ENCODE data around the gene GTSE1. TPM values are rescaled to one million over a fixed set of nuclear protein-coding genes. Genes with fewer than 3 reads are reported as not detected.

The GTSE1 gene
- total RNA-seq, 2 experiments from 2014 or later, result 67.6 to 76.2 TPM

GRCh38 chr22:46354176-46354992 is 57.7 kb downstream of the GTSE1 start:
- CTCF ChIA-PET, result interaction anchor here (0.6 to 1.2 kb wide), 2 partner anchors 13 to 189 kb away, joined by 3 read pairs; no protein-coding TSS in a partner anchor

GRCh38 chr22:46354993-46355305 is 58.3 kb downstream of the GTSE1 start:
- POLR2A ChIA-PET, result no interaction called here
- Mint-ChIP-seq H3K27ac (no peak overlapping the region), H3K4me3 (no peak overlapping the region), H3K9me3 (no peaks in the 10 kb centered on the region), H3K36me3 (ENCODE audit: low read depth) (peaks cover 31% of the 10 kb centered on the region), H3K27me3 (no peaks in the 10 kb centered on the region), H3K4me1 (no peaks in the 10 kb centered on the region)
- CTCF ChIA-PET, result interaction anchor here (0.6 to 1.2 kb wide), 3 partner anchors 13 to 188 kb away, joined by 3 to 5 read pairs (median 3); no protein-coding TSS in a partner anchor
- no peak for DNase-seq

More at GRCh38 chr22:46354176-46354992, 57.7 kb downstream of the GTSE1 start:
- H3K4me3 Mint-ChIP-seq, result no peak overlapping the region
- H3K4me1 Mint-ChIP-seq, result no peaks in the 10 kb centered on the region
- H3K27ac Mint-ChIP-seq, result no peak overlapping the region
- no peaks in the 10 kb centered on the region for H3K9me3 Mint-ChIP-seq
- H3K36me3 Mint-ChIP-seq (ENCODE audit: low read depth), result peaks cover 35% of the 10 kb centered on the region
- DNase-seq, result no peak
- no peaks in the 10 kb centered on the region for H3K27me3 Mint-ChIP-seq
- POLR2A ChIA-PET, result no interaction called here

- ChIA-PET CTCF (interaction anchor here (0.6 to 1.0 kb wide), 2 partner anchors 49 to 188 kb away, joined by 3 to 5 read pairs; no protein-coding TSS in a partner anchor), POLR2A (interaction anchor here (1.1 kb wide), 1 partner anchor 9 kb away, joined by 3 read pairs; no protein-coding TSS in a partner anchor)
- Mint-ChIP-seq H3K9me3 (no peaks in the 10 kb centered on the region), H3K27me3 (no peaks in the 10 kb centered on the region), H3K4me3 (no peak overlapping the region), H3K4me1 (no peaks in the 10 kb centered on the region), H3K36me3 (ENCODE audit: low read depth) (peaks cover 28% of the 10 kb centered on the region), H3K27ac (no peak overlapping the region)
- DNase-seq, result peak; percentile 59
Observed at GRCh38 chr22:46355369-46355995, 58.8 kb downstream of the GTSE1 start.

GRCh38 chr22:46355996-46356471 is 59.4 kb downstream of the GTSE1 start:
- POLR2A ChIA-PET, result interaction anchor here (1.1 kb wide), 1 partner anchor 10 kb away, joined by 3 read pairs; no protein-coding TSS in a partner anchor
- CTCF ChIA-PET, result interaction anchor here (1.0 kb wide), 1 partner anchor 48 kb away, joined by 5 read pairs; no protein-coding TSS in a partner anchor
- no peak overlapping the region for H3K4me3 Mint-ChIP-seq
- no peaks in the 10 kb centered on the region for H3K27me3 Mint-ChIP-seq
- DNase-seq, result no peak
- H3K4me1 Mint-ChIP-seq, result no peaks in the 10 kb centered on the region
- no peaks in the 10 kb centered on the region for H3K9me3 Mint-ChIP-seq
- no peak overlapping the region for H3K27ac Mint-ChIP-seq
- H3K36me3 Mint-ChIP-seq (ENCODE audit: low read depth), result peaks cover 22% of the 10 kb centered on the region

GRCh38 chr22:46356496-46357480 is 60.1 kb downstream of the GTSE1 start:
- no peak for DNase-seq
- CTCF ChIA-PET, result no interaction called here
- Mint-ChIP-seq H3K9me3 (no peaks in the 10 kb centered on the region), H3K27me3 (no peaks in the 10 kb centered on the region), H3K36me3 (ENCODE audit: low read depth) (peaks cover 19% of the 10 kb centered on the region), H3K4me1 (no peaks in the 10 kb centered on the region), H3K4me3 (no peak overlapping the region), H3K27ac (no peak overlapping the region)
- POLR2A ChIA-PET, result interaction anchor here (1.1 kb wide), 1 partner anchor 11 kb away, joined by 3 read pairs; no protein-coding TSS in a partner anchor

GRCh38 chr22:46357711-46358520 is 61.2 kb downstream of the GTSE1 start:
- peaks cover 2% of the 10 kb centered on the region for H3K27me3 Mint-ChIP-seq
- no peaks in the 10 kb centered on the region for H3K9me3 Mint-ChIP-seq
- H3K4me3 Mint-ChIP-seq, result no peak overlapping the region
- ChIA-PET POLR2A (interaction anchor here (1.4 kb wide), 1 partner anchor 10 kb away, joined by 3 read pairs; no protein-coding TSS in a partner anchor), CTCF (interaction anchor here (1.0 kb wide), 1 partner anchor 10 kb away, joined by 3 read pairs; no protein-coding TSS in a partner anchor)
- H3K27ac Mint-ChIP-seq, result no peak overlapping the region
- H3K4me1 Mint-ChIP-seq, result no peaks in the 10 kb centered on the region
- no peak for DNase-seq
- peaks cover 8% of the 10 kb centered on the region for H3K36me3 Mint-ChIP-seq (ENCODE audit: low read depth)

- Mint-ChIP-seq H3K4me1 (no peaks in the 10 kb centered on the region), H3K4me3 (no peak overlapping the region), H3K27me3 (peaks cover 2% of the 10 kb centered on the region), H3K9me3 (no peaks in the 10 kb centered on the region), H3K27ac (no peak overlapping the region), H3K36me3 (ENCODE audit: low read depth) (peaks cover 5% of the 10 kb centered on the region)
- DNase-seq, result no peak
- ChIA-PET POLR2A (interaction anchor here (0.6 to 1.4 kb wide), 2 partner anchors 9 to 1561 kb away, joined by 3 read pairs; no protein-coding TSS in a partner anchor), CTCF (interaction anchor here (1.0 kb wide), 1 partner anchor 9 kb away, joined by 3 read pairs; no protein-coding TSS in a partner anchor)
Observed at GRCh38 chr22:46358766-46359165, 62.1 kb downstream of the GTSE1 start.

- POLR2A ChIA-PET, result interaction anchor here (1.4 kb wide), 1 partner anchor 8 kb away, joined by 3 read pairs; no protein-coding TSS in a partner anchor
- no peaks in the 10 kb centered on the region for H3K4me1 Mint-ChIP-seq
- no peak overlapping the region for H3K4me3 Mint-ChIP-seq
- peaks cover 5% of the 10 kb centered on the region for H3K36me3 Mint-ChIP-seq (ENCODE audit: low read depth)
- H3K27me3 Mint-ChIP-seq, result peaks cover 2% of the 10 kb centered on the region
- H3K9me3 Mint-ChIP-seq, result no peaks in the 10 kb centered on the region
- CTCF ChIA-PET, result no interaction called here
- H3K27ac Mint-ChIP-seq, result no peak overlapping the region
- no peak for DNase-seq
Observed at GRCh38 chr22:46359362-46359761, 62.7 kb downstream of the GTSE1 start.

GRCh38 chr22:46360097-46360496 is 63.4 kb downstream of the GTSE1 start:
- POLR2A ChIA-PET, result no interaction called here
- Mint-ChIP-seq H3K27me3 (peaks cover 2% of the 10 kb centered on the region), H3K4me3 (no peak overlapping the region), H3K27ac (no peak overlapping the region), H3K4me1 (no peaks in the 10 kb centered on the region), H3K9me3 (no peaks in the 10 kb centered on the region), H3K36me3 (ENCODE audit: low read depth) (peaks cover 5% of the 10 kb centered on the region)
- CTCF ChIA-PET, result no interaction called here
- DNase-seq, result no peak

- ChIA-PET CTCF (no interaction called here), POLR2A (no interaction called here)
- Mint-ChIP-seq H3K4me3 (no peak overlapping the region), H3K4me1 (no peaks in the 10 kb centered on the region), H3K27ac (no peak overlapping the region), H3K9me3 (no peaks in the 10 kb centered on the region), H3K36me3 (ENCODE audit: low read depth) (no peaks in the 10 kb centered on the region), H3K27me3 (peaks cover 2% of the 10 kb centered on the region)
- no peak for DNase-seq
Observed at GRCh38 chr22:46360891-46361290, 64.2 kb downstream of the GTSE1 start.

- DNase-seq, result no peak
- CTCF ChIA-PET, result no interaction called here
- H3K27ac Mint-ChIP-seq, result no peak overlapping the region
- no peak overlapping the region for H3K4me3 Mint-ChIP-seq
- H3K9me3 Mint-ChIP-seq, result no peaks in the 10 kb centered on the region
- POLR2A ChIA-PET, result no interaction called here
- H3K4me1 Mint-ChIP-seq, result no peaks in the 10 kb centered on the region
- H3K36me3 Mint-ChIP-seq (ENCODE audit: low read depth), result no peaks in the 10 kb centered on the region
- peaks cover 2% of the 10 kb centered on the region for H3K27me3 Mint-ChIP-seq
Observed at GRCh38 chr22:46361826-46362202, 65.1 kb downstream of the GTSE1 start.

Data from activated CD4-positive, alpha-beta memory T cell treated with anti-CD3 and anti-CD28 coated beads, Interleukin-2, amount 10 ng/mL, durations not matched to agents 7 days and 5 days (primary cell).